Inferior parietal cortex (tissue), 1 donor: ENCODE measurements around the gene TBX2.

Experiments used
- DNase-seq: peaks from one replicate; pipeline ENCODE4 v3.0.0-alpha.2; 2016; ENCODE audit errors: extremely low spot score

Gene TBX2

DNA sequence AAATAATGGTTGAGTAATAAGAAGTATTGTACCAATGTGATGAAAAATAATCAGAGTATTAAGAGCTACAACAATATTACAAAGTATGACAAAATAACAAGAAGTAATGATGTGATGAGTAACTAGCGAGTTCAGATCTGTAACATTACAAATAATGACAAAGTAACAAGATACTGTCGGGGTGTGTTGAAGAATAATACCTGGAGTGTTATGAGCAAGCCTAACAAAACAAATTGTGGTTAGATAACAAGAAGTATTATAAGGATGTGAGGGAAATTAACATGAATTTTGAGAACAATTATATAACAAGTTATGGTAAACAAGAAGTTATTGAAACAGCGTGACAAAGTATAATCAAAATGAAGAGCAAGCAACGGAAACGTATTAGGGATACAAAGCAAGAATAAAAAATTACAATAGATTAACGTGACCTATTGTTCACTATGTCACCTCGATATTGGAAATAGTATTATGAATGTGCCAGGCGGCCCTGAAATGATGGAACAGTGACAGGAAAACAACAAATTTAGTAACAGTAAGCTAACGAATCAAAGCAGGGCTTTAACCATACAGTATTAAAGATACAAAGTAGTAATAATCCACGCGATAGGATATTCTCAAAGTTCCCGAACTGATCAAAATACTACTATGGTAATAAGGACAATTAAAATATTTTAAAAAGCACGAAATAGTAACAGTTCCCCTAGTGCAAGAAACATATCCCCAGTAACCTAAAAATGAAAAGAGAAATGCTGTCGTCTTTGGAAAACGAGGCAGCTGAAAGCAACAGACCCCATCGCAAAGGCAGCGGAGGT is 54.1 kb downstream of the TBX2 start:
- DNase-seq, result no peak

DNA sequence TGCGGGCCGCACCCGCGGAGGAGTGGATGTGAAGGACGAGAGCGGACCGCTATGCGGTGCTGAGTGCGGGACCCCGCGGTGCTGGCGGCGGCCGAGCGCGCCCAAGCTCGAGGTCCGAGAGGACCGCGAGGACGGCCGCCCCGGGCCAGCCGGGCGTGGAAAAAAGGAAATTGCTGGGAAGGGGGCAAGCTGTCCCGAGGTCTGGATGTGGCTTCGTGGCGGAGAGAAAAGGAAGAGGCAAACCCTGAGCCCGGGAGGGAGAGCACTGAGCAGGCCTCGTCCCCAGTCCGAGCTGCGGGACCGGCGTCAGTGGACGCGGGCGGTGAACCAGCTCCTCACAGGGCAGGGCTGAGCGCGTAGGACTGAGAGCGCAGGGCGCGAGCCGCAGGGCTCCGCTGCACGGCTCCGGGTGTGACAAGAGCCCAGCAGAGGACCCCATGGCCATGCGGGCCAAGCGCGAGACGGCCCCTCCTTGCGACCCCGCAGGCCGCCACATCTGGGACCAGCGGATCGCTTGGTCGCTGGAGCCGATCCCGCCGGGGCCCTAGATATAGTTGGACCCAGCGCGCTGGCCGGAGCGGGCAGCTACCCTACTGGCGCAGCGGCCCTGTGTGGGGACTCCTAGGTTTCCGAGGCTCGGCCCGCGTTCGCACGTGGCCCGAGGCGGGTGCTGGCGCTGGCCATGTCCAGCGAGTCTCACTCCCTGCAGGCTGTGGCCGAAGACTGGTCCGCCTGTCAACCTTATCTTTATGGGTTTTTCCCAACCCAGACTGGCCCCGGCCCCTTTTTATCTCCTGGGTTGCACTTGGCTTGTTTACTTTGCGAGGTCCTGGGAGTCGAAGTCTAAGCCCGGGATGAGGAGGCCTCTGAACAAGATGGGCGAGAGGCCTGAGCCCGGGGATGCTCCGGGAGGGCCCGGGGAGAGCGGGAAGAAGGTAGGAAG is 55.0 kb downstream of the TBX2 start:
- DNase-seq, result no peak

DNA sequence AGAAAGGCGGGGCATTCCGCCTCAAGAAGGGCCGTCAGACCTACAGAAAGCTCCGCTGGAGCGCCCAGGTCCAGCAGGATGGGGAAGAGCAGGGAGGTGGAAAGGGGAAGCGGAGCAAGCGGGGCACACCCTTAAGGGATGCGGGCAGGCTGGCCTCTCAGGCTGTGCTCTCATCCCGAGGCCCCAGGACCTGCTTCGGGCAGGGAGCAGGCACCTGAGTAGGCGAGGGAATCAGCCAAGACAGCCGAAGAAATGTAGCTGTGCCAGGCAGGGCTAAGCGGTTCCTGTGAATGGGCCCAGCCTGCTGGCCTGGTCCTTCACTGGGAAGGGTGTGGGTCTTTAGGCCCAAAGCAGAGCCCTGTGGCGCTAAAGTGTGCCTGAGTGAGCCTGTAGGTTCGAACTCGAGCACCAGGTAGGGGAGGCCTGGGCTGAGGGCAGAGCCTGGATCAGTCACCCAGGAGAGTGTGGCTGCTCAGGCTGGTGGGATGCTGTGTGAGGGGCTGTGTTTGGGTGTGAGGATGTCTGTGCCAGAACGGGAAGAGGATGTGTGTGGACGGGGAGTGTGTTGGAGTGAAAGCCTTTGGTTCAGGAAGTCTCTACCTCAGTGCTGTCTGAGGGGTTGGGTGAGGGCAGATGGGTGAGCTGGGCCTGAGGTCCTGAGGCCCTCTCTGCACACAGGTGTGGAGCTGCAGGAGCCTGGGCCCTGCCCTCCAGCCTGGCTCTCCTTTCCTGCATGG is 55.8 kb downstream of the TBX2 start:
- no peak for DNase-seq

DNA sequence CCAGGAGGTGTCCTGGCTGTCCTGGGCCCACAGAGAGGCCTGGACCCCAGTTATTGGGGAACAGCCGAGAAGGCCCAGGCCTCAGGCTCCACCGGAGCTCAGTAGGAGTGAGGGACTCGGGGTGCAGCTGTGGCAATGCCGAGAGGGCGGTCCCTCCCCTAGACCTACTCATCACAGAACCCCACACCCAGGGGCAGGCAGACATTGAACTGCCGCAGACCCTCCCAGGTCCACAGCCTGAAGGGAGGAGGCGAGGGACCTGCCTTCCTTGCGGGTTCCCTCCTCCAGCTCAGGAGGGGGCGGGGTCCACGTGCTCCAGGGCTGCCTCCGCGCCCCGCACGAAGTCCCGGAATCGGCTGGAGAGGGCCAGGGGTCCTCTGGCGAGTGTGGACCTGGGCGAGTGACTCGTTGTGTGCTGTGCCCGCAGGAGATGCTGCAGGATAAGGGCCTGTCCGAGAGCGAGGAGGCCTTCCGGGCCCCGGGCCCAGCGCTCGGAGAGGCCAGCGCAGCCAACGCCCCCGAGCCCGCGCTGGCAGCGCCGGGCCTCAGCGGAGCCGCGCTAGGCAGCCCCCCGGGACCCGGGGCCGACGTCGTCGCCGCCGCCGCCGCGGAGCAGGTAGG is 56.5 kb downstream of the TBX2 start:
- DNase-seq, result no peak

DNA sequence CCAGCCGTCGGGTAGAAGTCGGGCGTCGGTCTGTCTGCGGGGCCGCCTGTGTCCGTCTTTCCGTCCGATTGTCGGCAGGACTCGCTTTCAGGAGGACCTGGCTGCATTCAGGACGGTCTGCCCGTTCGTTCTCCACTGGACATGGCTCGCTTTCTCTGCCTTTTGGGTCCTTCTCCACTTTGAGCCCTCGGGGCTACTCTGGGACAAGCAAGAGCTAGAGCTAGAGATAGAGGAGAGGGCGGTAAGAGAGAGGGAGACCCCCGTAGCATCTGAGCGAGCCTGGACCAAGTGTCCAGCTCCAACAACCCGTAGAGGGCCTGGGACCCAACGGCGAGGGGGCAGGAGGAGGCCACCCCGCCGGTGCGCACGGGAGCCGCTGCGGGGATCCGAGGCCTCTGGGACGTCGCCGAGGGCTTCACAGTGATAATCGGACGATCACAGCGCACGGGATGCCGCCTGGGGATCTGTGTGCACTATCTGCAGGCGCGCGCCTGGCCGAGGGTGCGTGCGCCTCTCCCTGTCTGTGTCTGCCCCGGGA is 57.1 kb downstream of the TBX2 start:
- DNase-seq, result no peak

DNA sequence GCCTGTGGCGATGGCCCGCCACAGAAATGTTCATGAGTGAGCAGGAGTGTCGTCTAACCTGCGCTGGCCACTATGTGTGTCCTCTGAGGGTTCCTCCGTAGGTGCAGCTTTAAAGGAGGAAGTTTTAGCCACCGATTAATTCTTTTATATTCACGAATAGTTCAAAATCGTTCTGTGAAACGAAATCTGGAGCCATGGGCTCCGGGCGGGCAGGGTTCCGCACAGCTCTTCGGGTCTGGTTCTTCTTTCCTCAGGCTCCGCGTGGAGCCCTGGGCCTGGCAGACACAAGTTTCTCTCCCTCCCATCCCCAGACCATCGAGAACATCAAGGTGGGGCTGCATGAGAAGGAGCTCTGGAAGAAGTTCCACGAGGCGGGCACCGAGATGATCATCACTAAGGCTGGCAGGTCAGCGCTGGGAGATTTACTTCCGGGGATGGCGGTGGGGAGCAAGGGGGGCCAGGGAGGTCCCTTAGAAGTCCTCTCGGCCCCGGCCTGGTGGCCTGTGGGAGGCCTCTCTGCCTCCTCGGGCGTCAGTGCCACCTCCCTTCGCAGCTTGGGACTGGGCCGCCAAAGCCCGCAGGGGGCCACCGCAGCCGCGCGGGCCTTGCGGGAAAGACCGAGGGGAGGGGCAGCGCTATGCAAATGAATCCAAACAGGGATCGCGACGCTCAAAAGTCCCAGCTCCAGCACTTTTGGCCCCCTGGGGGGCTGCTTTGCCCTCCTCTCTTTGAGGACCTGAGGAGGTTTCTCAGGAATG is 57.8 kb downstream of the TBX2 start:
- no peak for DNase-seq

DNA sequence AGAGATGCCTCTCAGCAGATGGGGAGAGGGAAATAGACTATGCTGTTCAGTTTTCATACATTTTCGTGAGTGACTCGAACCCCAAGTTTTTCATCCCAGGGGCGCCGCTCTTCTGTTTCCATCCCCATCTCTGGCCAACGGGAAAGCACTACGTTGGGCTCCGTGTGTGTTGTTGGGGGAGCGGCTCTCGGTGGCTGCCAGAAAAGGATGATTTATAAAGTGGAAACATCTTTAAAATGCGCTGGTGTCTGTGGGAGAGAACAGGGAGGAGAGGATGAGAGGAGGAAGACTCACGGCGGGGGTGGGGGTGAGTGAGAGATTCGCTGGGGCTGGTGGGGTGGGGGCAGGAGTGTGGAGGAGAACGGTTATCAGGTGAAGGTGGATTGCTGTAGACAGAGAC is 58.4 kb downstream of the TBX2 start:
- no peak for DNase-seq

DNA sequence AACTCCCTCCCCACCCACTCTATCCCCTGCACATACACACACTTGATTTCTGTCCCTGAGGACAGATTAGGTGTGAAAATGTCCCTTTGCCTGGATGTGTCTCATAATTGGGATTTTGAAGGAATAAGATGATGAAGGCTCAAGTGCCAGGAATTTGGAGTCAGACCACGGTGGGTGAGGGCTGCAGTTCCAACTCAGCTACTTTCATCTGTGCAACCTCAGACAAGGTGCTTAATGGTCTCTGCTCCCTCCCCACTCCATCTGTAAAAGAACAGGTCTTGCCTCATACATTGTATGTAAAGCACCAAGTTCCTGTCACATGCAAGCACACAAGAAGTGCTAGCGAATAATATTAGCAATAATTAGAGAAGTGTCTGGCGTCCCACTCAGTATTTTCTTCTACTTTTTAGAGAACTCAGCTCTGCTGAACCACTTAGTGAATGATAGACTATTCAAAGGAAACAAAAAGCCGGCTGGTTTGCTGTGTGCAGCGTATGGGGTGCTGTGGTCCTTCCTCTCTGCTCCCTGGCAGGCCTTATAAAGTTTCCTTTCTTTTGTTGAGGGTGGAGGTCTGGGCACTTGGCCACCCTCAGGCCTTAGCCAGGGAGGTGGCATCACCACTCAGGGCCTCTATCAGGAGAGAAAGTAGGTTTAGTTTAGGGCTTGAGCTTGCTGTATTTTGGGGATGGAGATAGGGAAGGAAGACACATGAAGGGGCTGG is 58.9 kb downstream of the TBX2 start:
- no peak for DNase-seq
